ENCODE measurements around the gene BACE1.

BACE1 gene

DNA sequence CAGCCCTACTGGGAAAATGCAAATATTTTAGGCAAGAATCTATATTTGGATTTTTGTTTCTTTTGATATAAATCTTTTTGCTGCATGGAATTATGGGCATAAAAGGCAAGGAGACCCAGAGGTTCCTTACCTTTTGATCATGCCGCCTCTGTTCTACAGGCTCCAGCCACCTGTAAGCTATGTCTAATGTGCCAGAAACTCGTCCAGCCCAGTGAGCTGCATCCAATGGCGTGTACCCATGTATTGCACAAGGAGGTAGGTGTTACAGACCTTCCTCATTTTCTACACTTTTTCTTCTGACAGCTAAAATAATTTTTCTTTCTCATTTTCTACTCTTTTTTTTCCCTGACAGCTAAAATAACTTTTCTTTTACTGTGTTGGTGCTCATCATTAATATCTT lies 33.1 kb downstream of the BACE1 start:
- Histone ChIP-seq H3K18ac (ENCODE audit: low read depth in 1 of 2, low read length in 2 of 2) (no peak overlapping the region), H4K8ac (ENCODE audit: low read length) (no peak overlapping the region), H3K4me1 (ENCODE audit: control insufficient read depth, insufficient read depth, low read depth, low read length) (peaks cover 7% of the 10 kb centered on the region), H3K79me1 (replicated peaks; ENCODE audit: low read length, poor library complexity, severe bottlenecking) (peaks cover 7% of the 10 kb centered on the region), H4K91ac (ENCODE audit: low read length) (no peak overlapping the region), H2AK5ac (ENCODE audit: low read length, severe bottlenecking) (no peak overlapping the region), H3K27me3 (ENCODE audit: control insufficient read depth in 1 of 2, insufficient read depth in 1 of 2, low read length in 2 of 2) (no peaks in the 10 kb centered on the region), H3K27ac (ENCODE audit: low read length, poor library complexity, severe bottlenecking) (no peak overlapping the region), H3K4ac (ENCODE audit: low read depth in 1 of 2, low read length in 2 of 2) (no peak overlapping the region), H3K23ac (ENCODE audit: low read length in 2 of 2) (no peak overlapping the region), H2BK15ac (ENCODE audit: low read depth, poor library complexity, severe bottlenecking) (no peak overlapping the region), H2BK5ac (ENCODE audit: low read depth, low read length, poor library complexity, severe bottlenecking) (no peak overlapping the region), H3K36me3 (ENCODE audit: control insufficient read depth in 1 of 2, insufficient read depth in 2 of 2, low read depth in 1 of 2, low read length in 2 of 2) (peaks cover 27 to 70% of the 10 kb centered on the region in 2 experiments), H3K4me3 (ENCODE audit: insufficient read depth in 1 of 2, low read depth in 1 of 2, low read length in 2 of 2) (no peak overlapping the region), H3K4me2 (ENCODE audit: low read length, poor library complexity, severe bottlenecking) (no peak overlapping the region), H2BK120ac (ENCODE audit: low read depth, low read length) (no peak overlapping the region), H3K14ac (ENCODE audit: low read length in 2 of 2) (no peak overlapping the region), H2AFZ (ENCODE audit: low read depth, low read length) (no peak overlapping the region), H2BK12ac (ENCODE audit: low read length in 2 of 2) (no peak overlapping the region), H3K9ac (ENCODE audit: low read length) (no peak overlapping the region), H3K9me3 (ENCODE audit: control insufficient read depth, low read length) (no peaks in the 10 kb centered on the region)
- WGBS: 96% methylated on average over 3 of the region's 3 CpGs
- no peak for DNase-seq

DNA sequence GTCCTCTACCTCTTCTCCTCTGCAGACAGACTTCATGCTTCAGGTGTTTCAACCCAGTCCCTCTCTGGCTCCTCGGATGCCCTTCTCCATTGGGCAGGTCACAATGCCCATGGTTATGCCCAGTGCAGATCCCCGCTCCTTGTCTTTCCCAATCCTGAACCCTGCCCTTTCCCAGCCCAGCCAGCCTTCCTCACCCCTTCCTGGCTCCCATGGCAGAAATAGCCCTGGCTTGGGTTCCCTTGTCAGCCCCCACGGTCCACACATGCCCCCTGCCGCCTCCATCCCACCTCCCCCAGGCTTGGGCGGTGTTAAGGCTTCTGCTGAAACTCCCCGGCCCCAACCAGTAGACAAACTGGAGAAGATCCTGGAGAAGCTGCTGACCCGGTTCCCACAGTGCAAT lies 34.2 kb downstream of the BACE1 start:
- Histone ChIP-seq H3K79me1 (replicated peaks; ENCODE audit: low read length, poor library complexity, severe bottlenecking) (peaks cover 6% of the 10 kb centered on the region), H2BK5ac (ENCODE audit: low read depth, low read length, poor library complexity, severe bottlenecking) (no peak overlapping the region), H4K91ac (ENCODE audit: low read length) (peak overlapping the region; percentile 85)

DNA sequence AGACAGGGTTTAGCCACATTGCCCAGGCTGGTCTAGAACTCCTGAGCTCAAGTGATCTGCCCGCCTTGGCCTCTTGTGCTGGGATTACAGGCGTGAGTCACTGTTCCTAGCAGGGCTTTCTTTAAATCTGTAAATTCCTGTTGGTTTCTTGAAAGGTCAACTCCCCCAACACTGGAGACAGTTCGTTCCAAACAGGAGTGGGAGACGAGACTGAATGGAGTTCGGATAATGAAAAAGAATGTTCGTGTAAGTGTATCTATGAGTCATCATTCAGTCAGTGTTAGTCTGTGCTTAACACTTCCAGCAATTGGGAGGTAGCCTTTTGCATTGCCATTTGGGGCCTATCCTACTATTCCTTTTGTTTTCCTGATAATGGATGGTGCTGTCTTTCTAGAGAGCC lies 34.9 kb downstream of the BACE1 start:
- Histone ChIP-seq H3K9me3 (ENCODE audit: control insufficient read depth, low read length) (no peaks in the 10 kb centered on the region), H3K4me2 (ENCODE audit: low read length, poor library complexity, severe bottlenecking) (no peak overlapping the region), H2BK15ac (ENCODE audit: low read depth, poor library complexity, severe bottlenecking) (no peak overlapping the region), H3K4me1 (ENCODE audit: control insufficient read depth, insufficient read depth, low read depth, low read length) (peaks cover 7% of the 10 kb centered on the region), H3K4ac (ENCODE audit: low read depth in 1 of 2, low read length in 2 of 2) (no peak overlapping the region), H4K8ac (ENCODE audit: low read length) (no peak overlapping the region), H4K91ac (ENCODE audit: low read length) (no peak overlapping the region), H2BK12ac (ENCODE audit: low read length in 2 of 2) (peak overlapping the region in 1 of 2 experiments; percentile 77), H2AFZ (ENCODE audit: low read depth, low read length) (no peak overlapping the region), H3K79me1 (replicated peaks; ENCODE audit: low read length, poor library complexity, severe bottlenecking) (peaks cover 6% of the 10 kb centered on the region), H3K14ac (ENCODE audit: low read length in 2 of 2) (no peak overlapping the region), H2BK120ac (ENCODE audit: low read depth, low read length) (no peak overlapping the region), H3K27me3 (ENCODE audit: control insufficient read depth in 1 of 2, insufficient read depth in 1 of 2, low read length in 2 of 2) (no peaks in the 10 kb centered on the region), H2BK5ac (ENCODE audit: low read depth, low read length, poor library complexity, severe bottlenecking) (no peak overlapping the region), H2AK5ac (ENCODE audit: low read length, severe bottlenecking) (no peak overlapping the region), H3K27ac (ENCODE audit: low read length, poor library complexity, severe bottlenecking) (peak overlapping the region; percentile 88), H3K18ac (ENCODE audit: low read depth in 1 of 2, low read length in 2 of 2) (peak overlapping the region in 1 of 2 experiments; percentile 68), H3K23ac (ENCODE audit: low read length in 2 of 2) (no peak overlapping the region), H3K4me3 (ENCODE audit: insufficient read depth in 1 of 2, low read depth in 1 of 2, low read length in 2 of 2) (no peak overlapping the region), H3K9ac (ENCODE audit: low read length) (peak overlapping the region; percentile 58), H3K36me3 (ENCODE audit: control insufficient read depth in 1 of 2, insufficient read depth in 2 of 2, low read depth in 1 of 2, low read length in 2 of 2) (peaks cover 21 to 52% of the 10 kb centered on the region in 2 experiments)
- 0% methylated on average over 6 of the region's 6 CpGs for WGBS
- DNase-seq: peak; percentile 96

More for the DNA sequence above, 34.2 kb downstream of the BACE1 start:
- no peak overlapping the region for H2BK15ac ChIP-seq (ENCODE audit: low read depth, poor library complexity, severe bottlenecking)
- H3K14ac ChIP-seq (ENCODE audit: low read length in 2 of 2): no peak overlapping the region
- H2BK120ac ChIP-seq (ENCODE audit: low read depth, low read length): no peak overlapping the region
- H3K23ac ChIP-seq (ENCODE audit: low read length in 2 of 2): no peak overlapping the region
- H2AFZ ChIP-seq (ENCODE audit: low read depth, low read length): no peak overlapping the region
- 95% methylated on average over 7 of the region's 7 CpGs for WGBS
- peak overlapping the region; percentile 37 to 99 for H2BK12ac ChIP-seq (ENCODE audit: low read length in 2 of 2)
- H3K4me1 ChIP-seq (ENCODE audit: control insufficient read depth, insufficient read depth, low read depth, low read length): peaks cover 7% of the 10 kb centered on the region
- peak overlapping the region; percentile 9 to 58 for H3K18ac ChIP-seq (ENCODE audit: low read depth in 1 of 2, low read length in 2 of 2)
- H3K36me3 ChIP-seq (ENCODE audit: control insufficient read depth in 1 of 2, insufficient read depth in 2 of 2, low read depth in 1 of 2, low read length in 2 of 2): peaks cover 21 to 59% of the 10 kb centered on the region in 2 experiments
- H3K4me3 ChIP-seq (ENCODE audit: insufficient read depth in 1 of 2, low read depth in 1 of 2, low read length in 2 of 2): no peak overlapping the region
- no peak for DNase-seq
- no peak overlapping the region for H3K4me2 ChIP-seq (ENCODE audit: low read length, poor library complexity, severe bottlenecking)
- H3K4ac ChIP-seq (ENCODE audit: low read depth in 1 of 2, low read length in 2 of 2): peak overlapping the region in 1 of 2 experiments; percentile 54
- peak overlapping the region; percentile 30 for H4K8ac ChIP-seq (ENCODE audit: low read length)
- H3K27ac ChIP-seq (ENCODE audit: low read length, poor library complexity, severe bottlenecking): peak overlapping the region; percentile 5
- no peaks in the 10 kb centered on the region for H3K9me3 ChIP-seq (ENCODE audit: control insufficient read depth, low read length)
- no peaks in the 10 kb centered on the region for H3K27me3 ChIP-seq (ENCODE audit: control insufficient read depth in 1 of 2, insufficient read depth in 1 of 2, low read length in 2 of 2)
- H2AK5ac ChIP-seq (ENCODE audit: low read length, severe bottlenecking): peak overlapping the region; percentile 38
- H3K9ac ChIP-seq (ENCODE audit: low read length): peak overlapping the region; percentile 33

DNA sequence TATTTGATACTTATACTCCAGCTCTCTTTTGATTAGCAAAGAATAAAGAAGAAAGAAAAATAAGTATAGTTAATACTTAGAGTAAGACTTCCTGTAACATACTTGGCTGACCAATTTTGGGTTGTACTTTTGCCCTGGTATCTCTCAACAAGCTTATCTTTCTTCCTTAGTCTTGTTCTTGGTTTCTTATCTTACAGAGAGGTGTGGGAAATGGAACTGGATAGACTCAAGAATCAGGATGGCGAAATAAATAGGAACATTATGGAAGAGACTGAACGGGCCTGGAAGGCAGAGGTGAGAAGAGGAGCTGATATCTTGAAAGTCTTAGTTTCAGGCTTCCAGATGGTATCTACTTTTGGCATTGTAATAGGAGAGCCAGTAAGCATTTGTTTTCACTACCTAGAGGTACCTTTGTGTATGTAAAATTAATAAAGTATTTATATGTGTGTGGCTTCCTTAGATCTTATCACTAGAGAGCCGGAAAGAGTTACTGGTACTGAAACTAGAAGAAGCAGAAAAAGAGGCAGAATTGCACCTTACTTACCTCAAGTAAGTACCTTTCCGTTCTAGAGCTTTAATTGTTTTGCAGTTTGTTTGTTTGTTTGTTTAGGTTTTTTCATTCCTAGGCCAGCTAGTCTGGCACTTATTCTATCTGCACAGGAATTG lies 36.2 kb downstream of the BACE1 start:
- WGBS: 81% methylated on average over 4 of the region's 4 CpGs
- Histone ChIP-seq H3K36me3 (ENCODE audit: control insufficient read depth in 1 of 2, insufficient read depth in 2 of 2, low read depth in 1 of 2, low read length in 2 of 2) (peaks cover 19 to 43% of the 10 kb centered on the region in 2 experiments), H2AFZ (ENCODE audit: low read depth, low read length) (no peak overlapping the region), H3K18ac (ENCODE audit: low read depth in 1 of 2, low read length in 2 of 2) (no peak overlapping the region), H3K9me3 (ENCODE audit: control insufficient read depth, low read length) (no peaks in the 10 kb centered on the region), H2AK5ac (ENCODE audit: low read length, severe bottlenecking) (no peak overlapping the region), H4K8ac (ENCODE audit: low read length) (no peak overlapping the region), H3K9ac (ENCODE audit: low read length) (no peak overlapping the region), H3K4ac (ENCODE audit: low read depth in 1 of 2, low read length in 2 of 2) (no peak overlapping the region), H3K4me1 (ENCODE audit: control insufficient read depth, insufficient read depth, low read depth, low read length) (peaks cover 7% of the 10 kb centered on the region), H3K4me3 (ENCODE audit: insufficient read depth in 1 of 2, low read depth in 1 of 2, low read length in 2 of 2) (no peak overlapping the region), H4K91ac (ENCODE audit: low read length) (no peak overlapping the region), H3K27me3 (ENCODE audit: control insufficient read depth in 1 of 2, insufficient read depth in 1 of 2, low read length in 2 of 2) (no peaks in the 10 kb centered on the region), H3K27ac (ENCODE audit: low read length, poor library complexity, severe bottlenecking) (no peak overlapping the region), H2BK5ac (ENCODE audit: low read depth, low read length, poor library complexity, severe bottlenecking) (no peak overlapping the region), H3K4me2 (ENCODE audit: low read length, poor library complexity, severe bottlenecking) (no peak overlapping the region), H3K79me1 (replicated peaks; ENCODE audit: low read length, poor library complexity, severe bottlenecking) (peaks cover 6% of the 10 kb centered on the region), H2BK12ac (ENCODE audit: low read length in 2 of 2) (no peak overlapping the region), H3K23ac (ENCODE audit: low read length in 2 of 2) (no peak overlapping the region), H2BK15ac (ENCODE audit: low read depth, poor library complexity, severe bottlenecking) (no peak overlapping the region), H3K14ac (ENCODE audit: low read length in 2 of 2) (no peak overlapping the region), H2BK120ac (ENCODE audit: low read depth, low read length) (no peak overlapping the region)
- no peak for DNase-seq

Data from mesenchymal stem cell (in vitro differentiated cells and primary cell).